Measurements from ENCODE around the gene STK10.

DNA sequence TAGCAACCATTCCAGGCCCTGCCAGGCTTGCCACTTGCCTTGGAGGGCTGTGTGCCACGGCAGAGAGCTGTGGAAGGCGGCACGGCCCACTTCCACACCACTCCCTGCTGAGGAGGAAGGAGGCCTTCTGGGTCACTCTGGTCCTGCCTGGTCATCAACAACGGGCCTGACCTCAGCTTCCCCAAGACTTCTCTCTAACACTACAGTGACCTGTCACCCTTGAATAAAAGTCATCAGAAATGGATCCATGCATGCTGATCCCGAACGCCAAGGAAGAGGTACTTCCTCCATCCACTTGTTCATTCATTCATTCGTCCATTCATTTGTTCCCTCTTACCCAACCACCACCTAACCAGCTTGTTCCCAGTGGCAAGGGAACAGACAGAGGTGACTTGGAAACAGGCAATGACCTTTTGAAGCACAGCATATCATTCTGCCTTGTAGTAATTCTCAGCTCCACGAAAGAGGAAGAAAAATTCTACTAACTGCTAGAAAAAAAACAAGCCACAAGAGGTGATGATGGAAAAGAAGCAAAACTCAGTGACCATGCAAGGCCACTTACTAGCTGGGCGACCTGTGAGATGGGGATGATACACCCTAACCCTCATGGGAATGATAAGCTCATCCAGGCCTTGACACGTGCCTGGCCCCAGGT, 58.6 kb downstream of the STK10 start:
- TF ChIP-seq, protein P1, sequence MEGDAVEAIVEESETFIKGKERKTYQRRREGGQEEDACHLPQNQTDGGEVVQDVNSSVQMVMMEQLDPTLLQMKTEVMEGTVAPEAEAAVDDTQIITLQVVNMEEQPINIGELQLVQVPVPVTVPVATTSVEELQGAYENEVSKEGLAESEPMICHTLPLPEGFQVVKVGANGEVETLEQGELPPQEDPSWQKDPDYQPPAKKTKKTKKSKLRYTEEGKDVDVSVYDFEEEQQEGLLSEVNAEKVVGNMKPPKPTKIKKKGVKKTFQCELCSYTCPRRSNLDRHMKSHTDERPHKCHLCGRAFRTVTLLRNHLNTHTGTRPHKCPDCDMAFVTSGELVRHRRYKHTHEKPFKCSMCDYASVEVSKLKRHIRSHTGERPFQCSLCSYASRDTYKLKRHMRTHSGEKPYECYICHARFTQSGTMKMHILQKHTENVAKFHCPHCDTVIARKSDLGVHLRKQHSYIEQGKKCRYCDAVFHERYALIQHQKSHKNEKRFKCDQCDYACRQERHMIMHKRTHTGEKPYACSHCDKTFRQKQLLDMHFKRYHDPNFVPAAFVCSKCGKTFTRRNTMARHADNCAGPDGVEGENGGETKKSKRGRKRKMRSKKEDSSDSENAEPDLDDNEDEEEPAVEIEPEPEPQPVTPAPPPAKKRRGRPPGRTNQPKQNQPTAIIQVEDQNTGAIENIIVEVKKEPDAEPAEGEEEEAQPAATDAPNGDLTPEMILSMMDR (IDR thresholded peaks at IDR 0.05), result no peak
- no peak for TF ChIP-seq POLR2A (IDR thresholded peaks at IDR 0.05)

Data from body of pancreas (tissue), 4 donors.